HTERT RPE-1 (cell line): ENCODE results near the gene CFL1.
"Not testable (repeated sequence)": the region's sequence is repeated elsewhere in the genome, so short reads cannot be mapped to it uniquely, and the experiment has no call there.

Experiments used
- in situ Hi-C: fragments of 300-500 bp; cut with MboI; formaldehyde crosslinking; loops from 4 replicates; pipeline ENCODE4 v1.14.3; 2020; ENCODE audit warnings: low sequenced_read_pairs

The CFL1 gene

DNA sequence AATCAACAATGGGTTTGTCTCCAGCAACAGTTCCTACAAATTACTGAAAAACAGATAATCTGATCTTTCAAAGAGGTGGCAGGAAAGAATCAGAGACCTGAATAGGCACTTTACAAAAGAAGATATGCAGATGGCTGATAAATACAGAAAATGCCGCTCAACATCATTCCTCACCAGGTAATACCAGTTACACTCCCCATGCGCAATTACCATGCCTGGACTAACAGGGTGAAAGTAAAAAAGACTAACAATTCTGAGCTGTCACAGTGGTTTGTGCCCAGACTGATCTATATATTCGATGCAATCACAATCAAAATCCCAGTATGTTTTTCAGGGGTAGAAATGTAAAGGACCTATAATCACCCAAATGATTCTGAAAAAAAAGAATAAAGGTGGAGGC lies 14.2 kb downstream of the CFL1 start:
- in situ Hi-C loops = no loop called here

- in situ Hi-C loops = no loop called here
These were observed 15.8 kb downstream of the CFL1 start for GRCh38 chr11:65842144-65842543.

GRCh38 chr11:65834202-65834601 lies 23.8 kb downstream of the CFL1 start:
- in situ Hi-C loops = no loop called here

GRCh38 chr11:65833297-65834030 lies 24.5 kb downstream of the CFL1 start, which contains the start of gene SNX32:
Gene SNX32, plus strand, starts transcription at chr11:65833963. Its CDS starts 103 bp downstream, at chr11:65834066.
- in situ Hi-C loops = no loop called here

- in situ Hi-C loops = not testable (repeated sequence)
These were observed 25.7 kb downstream of the CFL1 start for GRCh38 chr11:65832231-65832630.

GRCh38 chr11:65829459-65829858 lies 28.5 kb downstream of the CFL1 start:
- in situ Hi-C loops = no loop called here

DNA sequence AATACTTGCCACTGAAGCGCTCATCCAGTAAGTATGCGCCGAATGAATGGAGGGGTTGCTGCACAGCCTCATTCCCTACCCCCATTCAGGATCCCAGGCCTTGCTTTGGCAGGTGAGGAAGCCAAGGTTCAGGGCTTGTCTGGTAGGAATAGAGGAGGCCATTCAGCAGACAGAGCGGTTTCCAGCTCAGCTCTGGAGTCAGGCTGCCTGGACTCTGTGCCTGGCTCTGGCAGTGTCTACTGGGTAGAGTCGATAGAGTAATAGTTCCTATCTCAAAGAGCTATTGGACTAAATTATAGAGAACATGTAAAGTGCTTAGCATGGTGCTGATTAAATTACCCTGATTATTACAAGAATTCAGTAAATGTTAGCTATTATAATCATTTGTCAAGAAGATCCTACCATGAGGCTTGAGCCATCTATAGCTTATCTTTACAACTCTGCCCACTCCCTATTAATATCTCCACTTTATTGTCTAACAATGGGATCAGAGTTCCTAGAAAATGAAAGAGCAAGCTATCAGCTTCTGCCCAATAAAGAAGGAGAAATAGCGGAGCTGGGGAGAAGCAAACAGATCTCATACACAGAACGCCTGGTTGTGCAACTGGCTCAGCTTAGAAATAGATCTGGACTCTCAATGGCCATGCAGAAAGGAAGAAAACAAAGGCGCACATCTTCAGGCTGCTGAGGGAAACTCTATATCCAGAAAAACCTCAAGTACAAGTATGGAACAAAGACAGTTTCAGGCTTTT lies 30.8 kb downstream of the CFL1 start:
- in situ Hi-C loops = no loop called here

GRCh38 chr11:65822776-65823528 lies 35.0 kb downstream of the CFL1 start:
- in situ Hi-C loops = no loop called here

DNA sequence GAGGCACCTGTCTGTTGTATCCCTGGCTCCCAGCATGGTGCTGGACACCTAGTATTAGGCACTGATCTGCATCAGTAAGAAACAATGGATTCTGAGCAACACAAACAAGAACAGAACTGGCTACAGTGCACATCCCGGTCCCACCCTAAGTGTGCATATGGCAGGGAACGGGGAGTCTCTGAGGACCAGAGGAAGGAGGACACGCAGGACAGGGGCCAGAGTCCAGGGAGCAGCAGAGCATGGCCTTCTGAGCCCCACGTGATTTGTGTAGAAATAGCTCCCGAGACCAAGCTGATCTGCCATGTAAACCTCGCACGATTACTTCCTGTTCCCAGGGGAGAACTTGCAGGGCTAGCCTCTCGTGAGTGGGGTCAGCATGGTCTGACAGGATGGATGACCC lies 36.9 kb downstream of the CFL1 start:
- in situ Hi-C loops = no loop called here

DNA sequence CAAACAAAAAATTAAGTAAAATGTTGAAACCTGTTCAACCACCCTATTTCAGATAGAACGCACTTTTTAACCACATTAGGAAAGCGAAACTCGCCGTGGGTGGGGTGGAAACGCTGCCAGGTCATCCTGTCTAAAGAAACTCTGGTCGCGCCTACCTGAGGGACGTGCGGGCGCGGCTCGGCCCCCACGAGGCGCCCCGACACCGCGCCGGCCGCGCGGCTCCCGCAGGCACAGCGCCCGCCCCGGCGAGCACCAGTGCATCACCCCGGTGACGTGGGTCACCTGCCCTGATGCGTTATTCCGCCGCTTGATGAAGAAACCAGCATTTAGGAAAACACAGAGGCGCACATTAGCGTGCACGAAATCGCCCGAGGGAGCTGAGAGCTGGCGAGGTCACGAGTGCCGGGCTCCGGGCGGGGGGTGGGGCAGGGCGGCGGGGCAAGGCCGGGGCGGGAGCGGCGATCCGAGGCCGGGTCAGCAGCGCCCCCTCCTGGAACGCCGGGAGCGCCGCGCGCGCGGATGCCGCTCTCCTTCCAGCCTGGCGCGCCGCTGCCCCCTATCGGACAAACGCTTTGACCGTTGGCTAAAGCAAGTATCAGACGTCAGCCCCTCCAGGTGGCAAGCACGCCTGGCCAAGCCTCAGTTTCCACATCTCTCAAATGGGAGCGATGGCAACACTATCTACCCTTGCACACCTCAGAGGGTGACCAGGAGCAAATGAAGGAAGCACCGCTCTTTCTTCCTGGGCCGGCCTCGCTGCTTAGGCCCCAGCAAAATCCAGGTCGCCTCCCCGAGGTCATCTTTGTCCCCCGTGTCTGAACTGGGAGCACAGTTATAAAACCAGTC lies 39.9 kb downstream of the CFL1 start:
- in situ Hi-C loops = no loop called here

- in situ Hi-C loops = no loop called here
These were observed 40.6 kb downstream of the CFL1 start for GRCh38 chr11:65817312-65817834.

DNA sequence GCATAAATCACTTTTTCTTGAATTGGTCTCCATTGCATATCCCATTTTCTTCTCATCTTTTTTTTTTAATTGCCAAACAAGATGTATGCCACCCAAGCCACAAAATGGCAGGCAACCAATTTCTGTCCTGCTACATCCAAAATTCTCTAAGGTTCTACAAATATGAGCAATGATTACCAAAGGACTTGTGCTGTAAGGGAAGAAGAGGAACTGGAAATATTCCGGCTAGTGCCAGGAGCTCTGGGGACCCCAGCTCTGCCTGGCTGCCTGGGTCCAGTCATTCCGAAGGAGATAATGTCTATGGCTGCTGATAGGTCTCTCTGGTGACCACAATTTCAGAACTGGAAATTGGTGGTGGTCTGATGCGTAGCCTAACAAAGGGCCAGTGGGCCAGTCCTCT lies 41.3 kb downstream of the CFL1 start:
- in situ Hi-C loops = no loop called here

DNA sequence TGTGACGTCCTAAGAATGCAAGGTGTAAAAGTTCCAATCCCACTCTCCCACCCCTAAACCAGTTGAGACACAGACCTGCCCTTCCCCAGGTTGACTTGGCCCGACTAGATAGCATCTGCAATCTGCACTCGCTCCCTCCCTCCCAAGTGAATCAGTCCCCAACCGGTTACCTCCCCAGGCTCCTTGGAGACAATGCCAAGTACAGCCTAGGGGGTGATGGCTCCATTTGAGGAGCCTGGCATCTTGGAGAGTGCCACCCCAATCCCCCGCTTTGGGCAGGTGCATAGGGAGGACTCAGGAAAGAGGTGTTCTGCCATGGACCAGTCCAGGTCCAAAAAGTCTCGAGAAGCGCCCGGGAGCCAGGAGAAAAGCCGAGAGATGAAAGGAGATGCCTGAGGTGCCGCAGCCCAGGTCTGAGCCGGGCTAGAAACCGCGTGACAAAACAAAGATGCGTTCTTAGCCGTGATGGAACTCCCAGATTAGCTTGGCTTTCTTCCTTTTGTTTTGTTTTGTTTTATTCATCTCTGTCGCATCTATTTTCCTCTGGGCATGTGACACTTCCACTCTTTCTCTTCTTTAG lies 42.9 kb downstream of the CFL1 start:
- in situ Hi-C loops = no loop called here

GRCh38 chr11:65814131-65814985 lies 43.6 kb downstream of the CFL1 start:
- in situ Hi-C loops = no loop called here

DNA sequence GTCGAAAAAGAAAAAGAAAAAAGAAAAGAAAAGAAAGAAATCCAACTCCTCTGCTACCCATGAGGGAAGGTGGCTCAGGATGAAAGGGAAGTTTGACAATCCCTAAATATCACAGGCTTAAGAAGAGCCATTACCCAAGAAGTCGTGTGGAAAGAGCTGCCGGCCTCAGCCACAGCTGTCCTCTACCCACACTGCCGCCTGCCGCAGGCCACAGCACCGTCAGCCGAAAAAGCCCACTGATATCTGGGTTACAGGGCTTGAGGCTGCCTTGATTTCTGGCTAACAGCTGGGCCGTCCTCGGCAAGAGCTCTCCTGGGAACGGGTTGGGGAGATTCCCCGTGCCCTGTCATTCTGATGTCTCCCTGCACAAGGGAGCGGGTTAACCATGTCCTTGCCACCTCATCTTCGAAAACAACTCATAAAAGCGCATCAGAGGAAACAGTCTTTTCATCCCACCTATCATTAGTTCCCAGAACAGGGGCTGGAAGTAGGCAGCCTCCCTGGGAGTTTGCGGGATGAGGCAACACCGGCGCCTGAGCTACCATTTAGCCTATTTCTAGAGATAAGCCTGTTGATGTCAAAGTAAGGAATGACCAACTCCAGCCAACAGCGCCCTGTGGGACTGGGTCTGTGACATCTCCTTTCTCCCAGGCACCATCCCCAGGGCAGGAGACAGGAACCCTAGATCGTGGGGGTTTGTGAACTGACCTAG lies 46.1 kb downstream of the CFL1 start:
- in situ Hi-C loops = no loop called here

- in situ Hi-C loops = no loop called here
These were observed 47.7 kb downstream of the CFL1 start for GRCh38 chr11:65810046-65810868.

GRCh38 chr11:65809496-65809895 lies 48.5 kb downstream of the CFL1 start:
- in situ Hi-C loops = no loop called here
